CD4-positive, alpha-beta T cell treated with Interleukin-4 for 4 hours (primary cell): ENCODE data around the gene ODF2L.

Experiments
- DNase-seq: peaks from one replicate; pipeline ENCODE4 v3.0.0-alpha.2; 2020

ODF2L gene, protein sequence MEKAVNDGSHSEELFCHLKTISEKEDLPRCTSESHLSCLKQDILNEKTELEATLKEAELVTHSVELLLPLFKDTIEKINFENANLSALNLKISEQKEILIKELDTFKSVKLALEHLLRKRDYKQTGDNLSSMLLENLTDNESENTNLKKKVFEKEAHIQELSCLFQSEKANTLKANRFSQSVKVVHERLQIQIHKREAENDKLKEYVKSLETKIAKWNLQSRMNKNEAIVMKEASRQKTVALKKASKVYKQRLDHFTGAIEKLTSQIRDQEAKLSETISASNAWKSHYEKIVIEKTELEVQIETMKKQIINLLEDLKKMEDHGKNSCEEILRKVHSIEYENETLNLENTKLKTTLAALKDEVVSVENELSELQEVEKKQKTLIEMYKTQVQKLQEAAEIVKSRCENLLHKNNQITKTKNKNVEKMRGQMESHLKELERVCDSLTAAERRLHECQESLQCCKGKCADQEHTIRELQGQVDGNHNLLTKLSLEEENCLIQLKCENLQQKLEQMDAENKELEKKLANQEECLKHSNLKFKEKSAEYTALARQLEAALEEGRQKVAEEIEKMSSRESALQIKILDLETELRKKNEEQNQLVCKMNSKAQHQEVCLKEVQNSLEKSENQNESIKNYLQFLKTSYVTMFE

GRCh38 chr1:86395751-86396497 lies at the start of gene ODF2L:
TSS of gene ODF2L (minus strand) at chr1:86396323. CDS start at chr1:86387027, 9,296 bp downstream.
- DNase-seq = peak; percentile 91

DNA sequence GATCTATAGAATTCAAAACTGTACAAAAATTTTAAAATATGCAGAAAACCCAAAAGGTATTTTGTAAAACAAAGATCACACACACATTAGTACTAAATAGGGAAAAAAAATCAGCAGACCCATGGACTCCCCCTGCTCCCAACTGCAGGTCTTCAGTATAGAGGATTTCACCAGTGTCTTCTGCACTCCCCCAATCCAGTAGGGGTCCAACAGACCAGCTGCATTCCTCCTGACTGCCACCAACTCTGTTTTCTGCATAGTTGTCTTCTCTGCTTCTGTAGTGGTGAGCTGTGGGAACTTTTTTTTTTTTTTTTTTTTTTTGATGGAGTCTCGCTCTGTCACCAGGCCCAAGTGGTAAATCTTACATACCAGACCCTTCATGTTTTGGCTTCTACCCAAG lies 49.8 kb upstream of the ODF2L start:
- no peak for DNase-seq

DNA sequence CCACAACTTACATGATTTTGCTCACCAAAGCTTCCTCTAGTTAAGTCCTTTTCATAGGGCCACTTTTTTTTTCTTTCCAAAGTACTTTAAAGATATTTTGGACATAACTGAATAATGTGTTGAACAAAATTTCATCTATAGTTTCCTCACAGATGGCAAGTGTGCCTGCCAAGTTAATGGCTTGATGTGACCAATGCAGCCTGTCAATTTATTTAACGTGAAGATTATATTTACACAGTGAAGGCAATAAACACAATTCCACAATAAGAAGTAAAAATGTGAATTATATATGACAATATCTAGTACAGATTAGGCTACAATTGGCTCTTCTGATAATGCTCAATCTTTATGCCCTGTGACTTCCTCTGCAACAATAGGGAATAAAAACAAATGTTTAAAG lies 45.9 kb upstream of the ODF2L start:
- DNase-seq = no peak

DNA sequence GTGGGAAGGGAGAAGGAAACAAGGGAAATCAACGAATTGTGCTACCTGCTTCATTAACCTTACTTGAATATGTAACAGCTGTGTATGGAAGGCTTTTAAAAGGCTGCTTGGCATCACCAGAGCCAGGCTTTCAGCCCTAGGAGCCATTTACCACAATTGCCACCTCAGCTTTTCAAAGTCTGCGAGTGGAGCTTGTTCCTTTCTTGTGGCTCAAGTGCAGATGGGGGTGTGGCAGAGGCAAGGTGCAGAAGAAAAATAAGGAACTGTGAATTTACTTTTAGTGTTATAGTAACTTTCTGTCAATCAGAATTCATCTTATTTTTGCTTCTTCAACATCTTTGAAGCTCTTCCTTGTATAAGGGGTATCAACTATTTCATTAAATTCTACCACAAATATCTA lies 45.5 kb upstream of the ODF2L start:
- DNase-seq = peak; percentile 10

DNA sequence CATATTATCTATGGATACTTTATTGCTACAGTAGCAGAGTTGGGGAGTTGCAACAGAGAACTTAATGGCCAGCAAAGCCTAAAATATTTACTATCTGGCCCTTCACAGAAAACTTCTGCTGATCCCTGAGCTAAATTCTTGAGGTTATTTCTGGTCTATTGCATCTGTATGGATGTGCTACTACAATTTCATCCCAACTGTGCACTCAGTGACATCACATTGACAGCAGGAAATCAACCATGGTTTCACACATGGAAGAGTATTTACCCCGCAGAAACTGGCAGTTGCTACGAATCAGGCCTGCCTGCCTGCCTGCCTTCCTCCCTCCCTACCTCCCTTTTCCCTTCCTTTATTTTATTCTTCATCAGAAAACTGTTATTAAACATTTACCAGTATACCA lies 39.9 kb upstream of the ODF2L start:
- DNase-seq = no peak

GRCh38 chr1:86435327-86435726 lies 39.2 kb upstream of the ODF2L start:
- no peak for DNase-seq

GRCh38 chr1:86434059-86434458 lies 37.9 kb upstream of the ODF2L start:
- DNase-seq = no peak

GRCh38 chr1:86430376-86430775 lies 34.3 kb upstream of the ODF2L start:
- DNase-seq = no peak

- DNase-seq = no peak
These were observed 33.7 kb upstream of the ODF2L start for GRCh38 chr1:86429835-86430234.

DNA sequence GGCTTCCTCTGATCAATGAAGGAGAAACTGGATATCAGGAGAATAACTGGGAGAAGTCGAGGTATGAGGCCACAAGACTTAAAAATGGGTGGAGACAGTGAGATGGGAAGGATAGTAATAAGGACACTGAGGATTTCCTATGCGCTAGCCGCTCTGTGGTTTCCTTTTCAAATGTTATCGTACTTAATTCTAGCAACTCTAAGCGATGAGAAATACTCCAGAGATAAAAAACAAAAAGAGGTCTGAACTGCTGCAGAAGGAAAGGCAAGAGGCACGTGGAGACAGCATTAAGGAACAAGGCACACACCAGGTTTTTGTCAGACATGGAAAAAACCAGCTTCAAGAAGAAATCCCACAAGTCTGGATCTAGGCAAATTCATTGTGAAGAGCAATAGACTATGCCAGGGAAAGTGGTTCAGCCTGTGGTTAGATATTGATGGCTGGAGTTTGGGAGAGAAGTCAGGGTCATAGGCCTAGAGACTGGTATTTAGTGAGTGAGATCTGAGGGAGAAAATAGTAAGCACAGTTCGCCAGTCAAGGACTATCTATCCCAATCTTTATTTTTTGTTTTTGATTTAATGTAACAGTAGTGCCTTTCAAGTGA lies 33.1 kb upstream of the ODF2L start:
- DNase-seq = no peak

- no peak for DNase-seq
These were observed 27.8 kb upstream of the ODF2L start, which contains the start of gene CLCA2 for GRCh38 chr1:86423873-86424272. TSS of gene CLCA2 (plus strand) at chr1:86424171. CDS start at chr1:86424248, 77 bp downstream.

GRCh38 chr1:86423473-86423872 lies 27.4 kb upstream of the ODF2L start:
- DNase-seq = no peak

DNA sequence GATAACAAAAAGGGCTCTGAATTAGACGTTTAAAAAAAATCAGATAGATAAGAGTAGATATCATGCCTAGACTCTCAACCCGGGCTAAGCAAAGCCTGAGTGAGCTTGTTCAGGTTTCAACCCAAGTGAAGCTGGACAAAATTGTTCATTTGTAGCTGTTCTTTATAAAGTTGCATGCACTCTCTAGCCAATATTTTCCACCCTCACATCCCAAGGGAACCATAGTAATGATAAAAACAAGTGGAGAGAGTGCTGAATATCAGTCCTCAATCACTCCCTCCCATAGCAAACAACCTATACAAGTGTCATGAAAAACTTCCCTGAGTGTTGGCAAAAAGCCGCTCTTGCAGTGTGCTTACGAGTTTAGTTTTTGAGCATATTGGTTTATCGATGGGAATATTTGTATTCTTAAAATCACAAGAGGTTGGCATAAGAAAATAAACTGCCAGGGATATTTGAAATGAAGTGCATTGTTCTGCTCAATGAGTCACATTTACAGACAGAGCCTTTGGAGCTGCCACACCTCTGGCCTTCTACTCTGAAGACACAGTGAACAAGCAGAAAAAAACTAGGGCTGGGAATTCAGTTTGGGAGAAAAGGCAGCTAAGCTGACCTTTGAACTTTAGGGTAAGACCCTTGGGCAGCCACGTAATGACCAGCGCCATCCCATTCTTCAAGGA lies 25.6 kb upstream of the ODF2L start:
- DNase-seq = no peak

- peak; percentile 60 for DNase-seq
These were observed 23.3 kb upstream of the ODF2L start for GRCh38 chr1:86419277-86419903.

- no peak for DNase-seq
These were observed 20.2 kb upstream of the ODF2L start for GRCh38 chr1:86416343-86416742.

- DNase-seq = no peak
These were observed 14.8 kb upstream of the ODF2L start for GRCh38 chr1:86410879-86411278.

- no peak for DNase-seq
These were observed 13.4 kb upstream of the ODF2L start for GRCh38 chr1:86409416-86410021.

GRCh38 chr1:86396498-86396890 lies 371 bp upstream of the ODF2L start:
- DNase-seq = no peak

GRCh38 chr1:86394416-86394815 lies 1.7 kb downstream of the ODF2L start:
- no peak for DNase-seq

DNA sequence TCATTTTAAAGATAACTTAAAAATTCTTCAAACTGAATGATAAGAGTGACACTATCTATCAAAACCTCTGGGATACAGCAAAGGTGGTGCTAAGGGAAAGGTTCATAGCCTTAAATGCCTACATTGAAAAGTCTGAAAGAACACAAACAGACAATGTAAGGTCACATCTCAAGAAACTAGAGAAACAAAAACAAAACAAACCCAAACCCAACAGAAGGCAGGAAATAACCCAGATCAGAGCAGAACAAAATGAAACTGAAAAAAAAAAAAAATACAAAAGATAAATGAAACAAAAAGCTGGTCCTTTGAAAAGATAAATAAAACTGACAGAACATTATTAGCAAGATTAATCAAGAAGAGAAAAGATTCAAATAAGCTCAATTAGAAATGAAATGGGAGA lies 6.8 kb downstream of the ODF2L start:
- DNase-seq = peak; percentile 43

DNA sequence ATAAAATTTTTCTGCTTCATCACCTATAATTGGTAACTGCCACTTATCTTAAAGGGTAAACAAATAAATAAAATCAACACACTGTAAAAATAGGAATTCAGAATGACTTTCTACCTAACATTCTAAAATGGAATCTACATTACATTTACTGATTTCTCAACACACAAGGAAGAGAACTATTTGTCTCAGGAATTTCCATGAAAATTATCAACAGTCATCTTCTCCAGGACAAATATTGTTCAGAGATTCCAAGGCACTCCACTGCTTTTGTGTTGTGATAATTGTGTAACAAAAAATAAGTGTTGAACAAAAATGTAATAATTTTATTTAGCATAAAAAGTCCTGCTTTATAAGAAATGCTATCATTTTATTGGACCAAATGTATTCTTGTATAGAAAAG lies 7.3 kb downstream of the ODF2L start:
- no peak for DNase-seq
